Mesenchymal stem cell (in vitro differentiated cells and primary cell): ENCODE measurements around the gene LHFPL2.

Experiments used
- DNase-seq: peaks from one replicate; pipeline ENCODE4 v3.0.0-alpha.2; 2013
- H2AFZ ChIP-seq: one replicate; pipeline ENCODE4 v1.6.1; 2013; ENCODE audit warnings: low read depth, mild to moderate bottlenecking, control low read depth, inconsistent platforms, low read length, moderate library complexity
- H2AK5ac ChIP-seq: 2 replicates; pipeline ENCODE4 v1.6.1; 2013; ENCODE audit warnings: low read length, moderate library complexity, mild to moderate bottlenecking, inconsistent platforms; ENCODE audit not compliant: severe bottlenecking
- H2BK120ac ChIP-seq: one replicate; pipeline ENCODE4 v1.6.1; 2013; ENCODE audit warnings: low read depth, mild to moderate bottlenecking, inconsistent platforms, low read length, moderate library complexity
- H2BK12ac ChIP-seq, 2 experiments: one replicate each; pipeline ENCODE4 v1.6.1; 2013; ENCODE audit warnings: inconsistent platforms in 2 of 2, low read length in 2 of 2, mild to moderate bottlenecking in 2 of 2, moderate library complexity in 2 of 2, control low read depth in 1 of 2
- H2BK15ac ChIP-seq: one replicate; pipeline ENCODE4 v1.6.1; 2013; ENCODE audit warnings: mild to moderate bottlenecking, low read depth, inconsistent platforms; ENCODE audit not compliant: poor library complexity, severe bottlenecking
- H2BK5ac ChIP-seq: 2 replicates; pipeline ENCODE4 v1.6.1; 2013; ENCODE audit warnings: low read depth, mild to moderate bottlenecking, low read length, control low read depth, inconsistent platforms; ENCODE audit not compliant: poor library complexity, severe bottlenecking
- H3K14ac ChIP-seq, 2 experiments: one replicate each; pipeline ENCODE4 v1.6.1; 2013; ENCODE audit warnings: inconsistent platforms in 2 of 2, low read length in 2 of 2, control low read depth in 1 of 2, mild to moderate bottlenecking in 1 of 2, moderate library complexity in 1 of 2
- H3K18ac ChIP-seq, 2 experiments: one replicate each; pipeline ENCODE4 v1.6.1; 2013; ENCODE audit warnings: inconsistent platforms in 2 of 2, low read length in 2 of 2, control low read depth in 1 of 2, low read depth in 1 of 2, mild to moderate bottlenecking in 1 of 2
- H3K23ac ChIP-seq, 2 experiments: one replicate each; pipeline ENCODE4 v1.6.1; 2013; ENCODE audit warnings: inconsistent platforms in 2 of 2, low read length in 2 of 2, mild to moderate bottlenecking in 2 of 2, moderate library complexity in 2 of 2, control low read depth in 1 of 2
- H3K27ac ChIP-seq: 2 replicates; pipeline ENCODE4 v1.5.1; 2013; ENCODE audit warnings: mild to moderate bottlenecking, moderate library complexity, low read length, control low read depth, inconsistent platforms; ENCODE audit not compliant: poor library complexity, severe bottlenecking
- H3K27me3 ChIP-seq, 2 experiments: 2 replicates each; pipeline versions ENCODE4 v1.6.1 to v1.7.0; 2013; ENCODE audit warnings: low read length in 2 of 2, mild to moderate bottlenecking in 2 of 2, moderate library complexity in 2 of 2, control low read depth in 1 of 2, inconsistent platforms in 1 of 2; ENCODE audit not compliant: control insufficient read depth in 1 of 2, insufficient read depth in 1 of 2
- H3K36me3 ChIP-seq, 2 experiments: 2 replicates each; pipeline versions ENCODE4 v1.6.1 to v1.7.0; 2013; ENCODE audit warnings: low read length in 2 of 2, control low read depth in 1 of 2, inconsistent platforms in 1 of 2, low read depth in 1 of 2, mild to moderate bottlenecking in 1 of 2; ENCODE audit not compliant: insufficient read depth in 2 of 2, control insufficient read depth in 1 of 2
- H3K4ac ChIP-seq, 2 experiments: one replicate each; pipeline ENCODE4 v1.6.1; 2013; ENCODE audit warnings: inconsistent platforms in 2 of 2, low read length in 2 of 2, mild to moderate bottlenecking in 2 of 2, moderate library complexity in 2 of 2, control low read depth in 1 of 2, low read depth in 1 of 2
- H3K4me1 ChIP-seq: 2 replicates; pipeline ENCODE4 v1.6.1; 2013; ENCODE audit warnings: low read depth, low read length, control low read depth; ENCODE audit not compliant: control insufficient read depth, insufficient read depth
- H3K4me2 ChIP-seq: 2 replicates; pipeline ENCODE4 v1.6.1; 2013; ENCODE audit warnings: low read length, mild to moderate bottlenecking, inconsistent platforms; ENCODE audit not compliant: poor library complexity, severe bottlenecking
- H3K4me3 ChIP-seq, 2 experiments: 2 replicates each; pipeline versions ENCODE4 v1.5.1 to v1.7.0; 2013; ENCODE audit warnings: low read length in 2 of 2, mild to moderate bottlenecking in 2 of 2, control low read depth in 1 of 2, low read depth in 1 of 2; ENCODE audit not compliant: insufficient read depth in 1 of 2
- H3K79me1 ChIP-seq: replicated peaks from 2 replicates; pipeline ENCODE4 v1.6.1; 2013; ENCODE audit warnings: mild to moderate bottlenecking, control low read depth, low read length, inconsistent platforms; ENCODE audit not compliant: poor library complexity, severe bottlenecking
- H3K9ac ChIP-seq: 2 replicates; pipeline ENCODE4 v1.7.0; 2013; ENCODE audit warnings: mild to moderate bottlenecking, low read length, moderate library complexity
- H3K9me3 ChIP-seq: 2 replicates; pipeline ENCODE4 v1.7.0; 2013; ENCODE audit warnings: mild to moderate bottlenecking, low read length; ENCODE audit not compliant: control insufficient read depth
- H4K8ac ChIP-seq: one replicate; pipeline ENCODE4 v1.6.1; 2013; ENCODE audit warnings: inconsistent platforms, mild to moderate bottlenecking, low read length, moderate library complexity
- H4K91ac ChIP-seq: one replicate; pipeline ENCODE4 v1.6.1; 2013; ENCODE audit warnings: mild to moderate bottlenecking, low read length, inconsistent platforms
- WGBS: methylation state at CpG from one replicate; pipeline ENCODE4 v1.1.7; 2013; ENCODE audit warnings: mixed read lengths; 5-methylcytosine and 5-hydroxymethylcytosine counted together

The LHFPL2 gene

GRCh38 chr5:78615697-78616096, 32.9 kb downstream of the LHFPL2 start:
- no peak overlapping the region for H2AK5ac ChIP-seq
- no peak overlapping the region for H2BK12ac ChIP-seq
- H2AFZ ChIP-seq, result no peak overlapping the region
- H3K9ac ChIP-seq, result no peak overlapping the region
- H3K27ac ChIP-seq, result no peak overlapping the region
- no peaks in the 10 kb centered on the region for H3K27me3 ChIP-seq
- no peak overlapping the region for H3K4me2 ChIP-seq
- H2BK120ac ChIP-seq, result no peak overlapping the region
- 100% methylated on average over 1 of the region's 1 CpG for WGBS
- H2BK15ac ChIP-seq, result no peak overlapping the region
- H3K79me1 ChIP-seq, result peaks cover 15% of the 10 kb centered on the region
- H2BK5ac ChIP-seq, result no peak overlapping the region
- H3K4ac ChIP-seq, result no peak overlapping the region
- no peak overlapping the region for H4K91ac ChIP-seq
- H3K23ac ChIP-seq, result no peak overlapping the region
- peaks cover 8 to 48% of the 10 kb centered on the region in 2 experiments for H3K36me3 ChIP-seq
- no peak overlapping the region for H3K18ac ChIP-seq
- H3K4me1 ChIP-seq, result peaks cover 11% of the 10 kb centered on the region
- H3K4me3 ChIP-seq, result no peak overlapping the region
- H3K9me3 ChIP-seq, result peaks cover 4% of the 10 kb centered on the region
- H4K8ac ChIP-seq, result no peak overlapping the region
- H3K14ac ChIP-seq, result no peak overlapping the region
- DNase-seq, result no peak

GRCh38 chr5:78614816-78615215, 33.8 kb downstream of the LHFPL2 start:
- H2BK5ac ChIP-seq, result no peak overlapping the region
- H4K8ac ChIP-seq, result no peak overlapping the region
- no peak for DNase-seq

GRCh38 chr5:78613756-78614155, 34.8 kb downstream of the LHFPL2 start:
- H4K8ac ChIP-seq, result no peak overlapping the region
- H3K9ac ChIP-seq, result no peak overlapping the region
- peaks cover 4 to 40% of the 10 kb centered on the region in 2 experiments for H3K36me3 ChIP-seq
- H3K79me1 ChIP-seq, result peaks cover 18% of the 10 kb centered on the region
- no peak overlapping the region for H2BK12ac ChIP-seq
- no peak overlapping the region for H2BK120ac ChIP-seq
- DNase-seq, result no peak
- peak overlapping the region; percentile 17 for H2AK5ac ChIP-seq
- H2BK15ac ChIP-seq, result no peak overlapping the region
- H3K4me2 ChIP-seq, result no peak overlapping the region
- H3K4ac ChIP-seq, result no peak overlapping the region
- no peak overlapping the region for H3K18ac ChIP-seq
- no peak overlapping the region for H4K91ac ChIP-seq
- H3K14ac ChIP-seq, result no peak overlapping the region
- no peaks in the 10 kb centered on the region for H3K27me3 ChIP-seq
- H2AFZ ChIP-seq, result no peak overlapping the region
- peaks cover 18% of the 10 kb centered on the region for H3K4me1 ChIP-seq
- H3K27ac ChIP-seq, result no peak overlapping the region
- no peak overlapping the region for H3K23ac ChIP-seq
- H3K4me3 ChIP-seq, result no peak overlapping the region
- H3K9me3 ChIP-seq, result no peaks in the 10 kb centered on the region
- H2BK5ac ChIP-seq, result no peak overlapping the region
- WGBS, result 89% methylated on average over 4 of the region's 4 CpGs

More at GRCh38 chr5:78614816-78615215, 33.8 kb downstream of the LHFPL2 start:
- Histone ChIP-seq H3K4me1 (peaks cover 18% of the 10 kb centered on the region), H3K27me3 (no peaks in the 10 kb centered on the region), H3K9me3 (no peaks in the 10 kb centered on the region), H3K36me3 (peaks cover 4 to 42% of the 10 kb centered on the region in 2 experiments), H3K79me1 (peaks cover 17% of the 10 kb centered on the region), H3K18ac (no peak overlapping the region), H3K14ac (no peak overlapping the region), H3K23ac (peak overlapping the region in 1 of 2 experiments; percentile 9), H3K4me3 (no peak overlapping the region), H3K27ac (no peak overlapping the region), H3K9ac (no peak overlapping the region), H3K4me2 (no peak overlapping the region), H2AFZ (no peak overlapping the region), H4K91ac (no peak overlapping the region), H2AK5ac (peak overlapping the region; percentile 68), H3K4ac (no peak overlapping the region), H2BK120ac (no peak overlapping the region), H2BK15ac (peak overlapping the region; percentile 23), H2BK12ac (no peak overlapping the region)

GRCh38 chr5:78613151-78613533, 35.4 kb downstream of the LHFPL2 start:
- H3K4me2 ChIP-seq, result no peak overlapping the region
- H3K23ac ChIP-seq, result no peak overlapping the region
- DNase-seq, result no peak
- no peaks in the 10 kb centered on the region for H3K27me3 ChIP-seq
- no peak overlapping the region for H3K4me3 ChIP-seq
- no peak overlapping the region for H4K8ac ChIP-seq
- H2BK12ac ChIP-seq, result no peak overlapping the region
- H2BK15ac ChIP-seq, result no peak overlapping the region
- H2AK5ac ChIP-seq, result no peak overlapping the region
- H3K79me1 ChIP-seq, result peaks cover 13% of the 10 kb centered on the region
- no peak overlapping the region for H3K4ac ChIP-seq
- no peak overlapping the region for H2BK5ac ChIP-seq
- peaks cover 18% of the 10 kb centered on the region for H3K4me1 ChIP-seq
- no peak overlapping the region for H2AFZ ChIP-seq
- no peak overlapping the region for H3K9ac ChIP-seq
- no peak overlapping the region for H3K18ac ChIP-seq
- H2BK120ac ChIP-seq, result no peak overlapping the region
- H3K27ac ChIP-seq, result peak overlapping the region; percentile 9
- H4K91ac ChIP-seq, result no peak overlapping the region
- H3K14ac ChIP-seq, result no peak overlapping the region
- H3K9me3 ChIP-seq, result no peaks in the 10 kb centered on the region
- 92% methylated on average over 1 of the region's 2 CpGs for WGBS
- H3K36me3 ChIP-seq, result peaks cover under 1 to 37% of the 10 kb centered on the region in 2 experiments
